Posterior vena cava (tissue), 2 donors: ENCODE results near the gene POLR2B. TPM values are rescaled to one million over a fixed set of nuclear protein-coding genes. Genes with fewer than 3 reads are reported as not detected.

Experiments
- DNase-seq: peaks from one replicate; pipeline ENCODE4 v3.0.0-alpha.2; 2020; ENCODE audit warnings: low spot score
- intact Hi-C, 2 donors: fragments of 100-400 bp; cut with DNase I; formaldehyde crosslinking; loops; one replicate each; pipeline versions ENCODE4 v1.14.1 to v1.14.2; 2022 to 2023
- total RNA-seq, 2 donors: library from RNA; stranded (reverse); fragmentation: NEBNext Ultra II Directional; extraction: Animal tissue kit (Norgen Biotek cat#: 25700); gene quantifications; one replicate each; pipeline ENCODE4 v1.2.1, GENCODE V29; 2021
- donor health status: DM: yes; HTN: yes; CAD: no.
- donor health status: DM: yes; HTN: yes; CAD: no.

POLR2B gene
- total RNA-seq, 2 donors from 2014 or later = 60.2 to 68.4 TPM

DNA sequence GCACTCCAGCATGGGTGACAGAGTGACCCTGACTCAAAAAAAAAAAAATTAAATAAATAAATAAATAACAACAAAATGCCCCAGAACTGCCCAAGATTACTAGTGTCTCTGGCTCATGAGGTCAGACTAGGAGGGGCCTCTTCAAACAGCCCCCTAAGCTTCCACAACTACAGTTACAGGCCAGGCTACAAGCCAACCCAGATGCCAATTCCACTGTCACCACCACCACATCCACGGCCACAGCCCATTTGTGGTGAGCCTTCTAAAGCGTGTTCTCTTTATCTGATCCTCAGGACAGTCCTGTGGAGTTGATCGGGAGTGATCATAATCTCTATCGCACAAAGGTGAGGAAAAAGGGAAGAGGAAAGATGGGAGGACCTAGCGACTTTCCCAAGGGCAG, 94.9 kb downstream of the POLR2B start:
- intact Hi-C loops = no loop called here

DNA sequence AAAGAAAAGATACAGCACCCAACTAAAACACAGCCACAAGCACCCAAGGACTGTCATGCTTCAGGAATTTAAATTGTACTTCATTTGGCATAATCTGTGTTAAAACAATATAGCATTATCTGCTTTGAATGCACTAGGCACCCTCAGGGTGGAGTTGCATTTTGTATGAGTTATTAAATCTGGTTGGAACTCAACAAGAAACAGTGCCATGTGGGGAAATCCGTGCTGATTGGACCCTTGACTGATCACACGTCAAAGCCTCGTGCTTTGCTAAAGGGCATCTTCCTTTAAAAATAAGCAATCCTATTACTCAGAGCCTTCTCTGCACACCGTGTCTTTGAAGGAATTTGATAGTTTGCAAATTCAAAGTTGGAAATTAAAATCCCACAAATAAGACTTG, 96.0 kb downstream of the POLR2B start:
- intact Hi-C loops = loop anchor here in 1 of 2 donors (5.0 kb wide), 1 partner anchor 32 kb away; no protein-coding TSS in a partner anchor
- no peak for DNase-seq

More for the DNA sequence above, 94.9 kb downstream of the POLR2B start:
- no peak for DNase-seq

- no peak for DNase-seq
- intact Hi-C loops = loop anchor here in 1 of 2 donors (5.0 kb wide), 1 partner anchor 33 kb away; no protein-coding TSS in a partner anchor
Observed at GRCh38 chr4:57075367-57075766, 96.7 kb downstream of the POLR2B start.

GRCh38 chr4:57076646-57077045, 98.0 kb downstream of the POLR2B start:
- intact Hi-C loops = loop anchor here in 1 of 2 donors (5.0 kb wide), 1 partner anchor 34 kb away; no protein-coding TSS in a partner anchor
- DNase-seq = no peak

DNA sequence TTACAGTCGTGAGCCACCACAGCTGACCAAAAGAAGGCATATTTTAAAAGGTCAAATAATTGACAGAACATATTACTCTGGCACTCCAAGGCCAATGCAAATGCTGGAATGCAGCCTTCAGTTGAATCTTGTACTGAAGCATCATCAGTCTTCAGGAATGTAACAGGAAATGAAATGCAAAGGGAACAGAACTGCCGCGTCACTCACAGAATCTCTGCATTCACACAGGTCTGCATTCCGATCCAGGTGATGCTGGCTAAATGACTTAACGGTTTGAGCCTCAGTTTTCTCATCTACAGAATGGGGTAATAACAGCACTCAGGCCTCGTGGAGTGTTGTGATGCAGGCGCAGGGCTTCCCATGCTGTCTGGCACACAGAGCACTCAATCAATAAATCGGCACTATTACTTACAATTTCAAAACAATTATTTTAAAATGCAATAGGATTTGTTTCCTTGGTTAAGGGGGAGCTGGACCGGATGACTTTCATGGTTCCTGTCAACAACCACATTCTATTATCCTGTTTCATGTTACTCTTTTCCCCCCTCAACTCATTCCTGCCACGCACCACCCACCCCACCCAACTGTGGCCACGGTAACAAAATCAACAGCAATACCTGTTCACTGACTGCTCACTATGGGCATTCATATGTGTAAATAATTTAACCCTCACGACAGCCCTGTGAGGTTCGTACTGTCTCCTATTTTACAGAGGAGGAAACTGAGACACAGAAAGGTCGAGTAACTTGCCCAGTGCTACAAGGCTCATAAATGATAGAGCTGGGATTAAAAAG, 99.1 kb downstream of the POLR2B start:
- no peak for DNase-seq

GRCh38 chr4:57078685-57079521, 100.2 kb downstream of the POLR2B start:
- no peak for DNase-seq
- intact Hi-C loops = loop anchor here in 1 of 2 donors (5.0 kb wide), 1 partner anchor 37 kb away; no protein-coding TSS in a partner anchor

More for the DNA sequence above, 99.1 kb downstream of the POLR2B start:
- intact Hi-C loops = loop anchor here in 1 of 2 donors (5.0 kb wide), 1 partner anchor 35 kb away; no protein-coding TSS in a partner anchor

Other genes starting within 250 kb of the POLR2B start
- not detected for gene SPINK2, start 157.2 kb upstream of the POLR2B start, total RNA-seq
- gene REST, start 71.0 kb upstream of the POLR2B start, total RNA-seq = 10 to 100 TPM; 31.9 to 32.0 TPM
- gene NOA1, start 1.3 kb upstream of the POLR2B start, total RNA-seq = 10 to 100 TPM in 1 of 2 donors, 1 to 10 TPM in 1; 8.8 to 10.3 TPM
- gene IGFBP7, start 131.5 kb downstream of the POLR2B start, total RNA-seq = 1,000 to 10,000 TPM; 1,930 to 2,920 TPM